Renal pelvis (tissue), 4 donors: Measurements from ENCODE around the gene SIK3. TPM values are rescaled to one million over a fixed set of nuclear protein-coding genes. Genes with fewer than 3 reads are reported as not detected.

Experiments used
- DNase-seq: peaks from one replicate; pipeline ENCODE4 v3.0.0-alpha.2; 2013
- polyA plus RNA-seq, 3 donors: library from polyadenylated mRNA; unstranded; fragments of 120-200 nt; gene quantifications; one replicate each; pipeline ENCODE4 v1.2.1, GENCODE V29; 2013; ENCODE audit not compliant: insufficient read length in 3 of 3

Gene SIK3
- polyA plus RNA-seq, 3 donors = 34.9 to 46.3 (median 45.6) TPM

DNA sequence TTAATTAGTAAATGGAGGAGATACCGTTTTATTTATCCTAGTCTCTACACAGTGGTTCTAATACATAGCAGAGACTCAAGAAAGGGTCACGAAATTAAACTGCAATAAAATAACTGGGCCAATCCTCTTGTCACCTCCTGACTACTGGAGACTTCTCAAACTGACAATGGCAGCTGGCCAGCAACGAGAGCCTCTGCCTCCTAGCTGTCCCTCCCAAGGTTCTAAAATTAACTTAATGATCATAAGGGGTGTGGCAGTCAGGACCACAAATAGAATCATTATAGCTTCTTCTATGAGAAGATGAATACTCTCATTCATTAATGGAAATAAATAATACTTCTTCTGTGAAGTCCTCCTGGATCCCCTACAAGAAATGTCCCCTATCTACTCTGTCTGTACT, 197.0 kb downstream of the SIK3 start:
- no peak for DNase-seq

- no peak for DNase-seq
Measured at GRCh38 chr11:116896211-116896610, 202.0 kb downstream of the SIK3 start.

DNA sequence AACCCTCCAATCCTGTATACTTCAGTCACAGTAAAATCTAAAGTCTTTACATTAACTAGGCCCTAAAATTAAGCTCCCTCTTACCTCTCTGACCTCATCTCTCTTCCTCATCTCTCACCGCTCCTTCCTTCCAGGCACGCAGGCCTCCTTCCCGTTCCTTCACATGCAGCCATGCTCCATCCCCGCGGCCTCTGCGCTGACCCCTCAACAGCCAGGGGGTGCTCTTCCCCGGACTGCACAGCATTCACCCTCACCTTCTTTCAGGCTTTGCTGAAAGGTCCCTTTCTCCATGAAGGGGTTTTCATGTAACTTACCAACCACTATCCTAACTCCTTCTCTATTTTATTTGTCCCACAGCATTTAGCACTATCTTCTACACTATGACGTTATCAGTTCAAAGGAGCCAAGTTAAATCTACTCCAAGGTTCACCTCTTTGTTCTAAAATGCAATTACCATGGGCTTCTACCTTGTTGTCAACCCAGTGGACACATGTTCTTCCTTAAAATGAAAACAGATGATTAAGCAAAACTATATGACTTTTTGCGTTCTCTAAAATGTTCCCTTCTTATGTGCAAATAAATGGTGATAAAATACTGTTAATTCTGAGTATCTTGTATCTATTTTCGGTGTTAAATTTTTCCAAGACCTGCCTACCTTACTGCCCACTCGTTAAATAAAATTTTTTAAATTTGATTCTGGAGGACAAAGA, 203.0 kb downstream of the SIK3 start:
- DNase-seq = no peak

- no peak for DNase-seq
Measured at GRCh38 chr11:116893906-116894305, 204.3 kb downstream of the SIK3 start.

DNA sequence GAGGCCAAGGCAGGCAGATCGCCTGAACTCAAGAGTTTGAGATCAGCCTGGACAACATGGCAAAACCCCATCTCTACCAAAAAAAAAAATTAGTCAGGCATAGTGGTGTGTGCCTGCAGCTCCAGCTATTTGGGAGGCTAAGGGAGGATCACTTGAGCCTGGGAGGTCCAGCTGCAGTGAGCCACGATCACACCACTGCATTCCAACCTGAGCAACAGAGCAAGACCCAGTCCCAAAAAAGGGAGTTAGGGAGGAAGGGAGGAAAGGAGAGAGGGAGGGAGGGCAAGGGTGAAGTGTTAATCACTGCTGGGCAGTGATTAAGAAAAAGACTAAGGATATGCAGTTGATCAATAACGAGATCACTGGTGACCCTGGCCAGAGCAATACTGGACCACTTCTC, 204.8 kb downstream of the SIK3 start:
- no peak for DNase-seq

DNA sequence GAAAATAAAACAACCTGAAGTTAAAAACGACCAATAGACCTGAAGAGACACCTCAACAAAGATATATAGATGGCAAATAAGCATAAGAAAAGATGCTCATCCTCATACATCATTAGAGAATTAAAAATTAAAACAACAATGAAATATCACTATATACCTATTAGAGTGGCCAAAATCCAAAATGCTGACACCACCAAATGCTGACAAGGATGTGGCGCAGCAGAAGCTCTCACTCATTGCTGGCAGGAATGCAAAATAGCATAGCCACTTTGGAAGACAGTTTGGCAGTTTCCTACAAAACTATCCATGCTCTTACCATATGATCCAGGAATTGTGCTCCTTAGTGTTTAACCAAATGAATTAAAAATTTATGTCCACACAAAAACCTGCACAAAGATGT, 205.9 kb downstream of the SIK3 start:
- no peak for DNase-seq

DNA sequence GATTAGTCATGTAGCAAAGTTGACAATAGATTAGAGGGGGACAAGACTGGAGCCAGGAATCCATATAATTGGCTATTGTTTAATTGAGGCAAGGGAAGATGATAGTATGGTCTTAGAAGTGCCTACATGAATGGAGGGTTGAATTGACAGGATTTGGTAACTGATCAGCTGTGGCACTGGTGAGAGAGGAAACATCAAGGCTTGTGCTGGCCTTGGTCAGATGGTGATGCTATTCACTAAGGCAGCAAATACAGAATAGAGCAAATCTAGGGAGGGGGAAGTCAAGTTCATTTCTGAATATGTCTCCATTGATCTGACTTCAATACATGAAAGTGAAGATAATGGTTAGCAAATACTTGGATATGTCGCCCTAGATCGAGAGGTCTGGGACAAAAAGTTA, 206.5 kb downstream of the SIK3 start:
- DNase-seq = no peak

DNA sequence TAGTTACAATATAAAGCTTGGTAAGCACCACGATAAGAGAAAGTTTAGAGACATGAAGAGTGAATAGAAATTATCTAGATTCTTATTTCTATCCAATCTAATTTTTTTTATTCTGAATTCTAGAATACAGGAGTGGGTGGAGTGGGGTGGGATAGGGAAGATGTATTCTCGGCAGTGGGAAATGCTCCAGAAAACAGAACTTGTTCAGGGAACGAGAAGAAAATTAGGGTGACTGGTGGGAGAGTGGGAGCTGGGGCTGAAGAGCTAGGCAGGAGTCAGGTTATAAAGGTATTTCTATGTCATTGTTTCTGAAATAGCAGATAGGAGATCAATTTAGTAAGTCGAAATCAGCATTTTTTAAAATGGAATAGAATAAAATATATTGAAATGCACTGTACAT, 207.6 kb downstream of the SIK3 start:
- DNase-seq = no peak

- no peak for DNase-seq
Measured at GRCh38 chr11:116890193-116890592, 208.0 kb downstream of the SIK3 start.

- no peak for DNase-seq
Measured at GRCh38 chr11:116888884-116889549, 209.2 kb downstream of the SIK3 start.

DNA sequence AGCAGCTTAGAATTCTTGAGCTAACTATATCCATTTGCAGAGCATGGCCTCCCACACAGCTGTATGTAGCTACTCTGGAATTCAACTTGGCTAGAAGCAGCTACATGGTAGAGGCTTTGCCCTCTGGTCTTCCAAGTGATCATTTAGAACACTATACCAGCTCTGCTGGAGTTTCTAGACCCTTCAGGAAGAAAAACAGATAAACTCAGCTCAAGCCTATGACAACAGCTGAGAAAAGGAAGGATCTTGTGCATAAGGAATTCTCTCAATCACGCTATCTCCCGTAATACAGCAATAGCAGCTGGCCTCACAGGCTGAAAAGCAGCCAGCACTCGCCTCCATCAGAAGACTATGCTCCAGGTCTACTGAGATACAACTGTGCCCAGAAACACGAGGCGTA, 210.2 kb downstream of the SIK3 start:
- DNase-seq = peak; percentile 24

GRCh38 chr11:116885951-116886655, 212.1 kb downstream of the SIK3 start:
- DNase-seq = no peak

DNA sequence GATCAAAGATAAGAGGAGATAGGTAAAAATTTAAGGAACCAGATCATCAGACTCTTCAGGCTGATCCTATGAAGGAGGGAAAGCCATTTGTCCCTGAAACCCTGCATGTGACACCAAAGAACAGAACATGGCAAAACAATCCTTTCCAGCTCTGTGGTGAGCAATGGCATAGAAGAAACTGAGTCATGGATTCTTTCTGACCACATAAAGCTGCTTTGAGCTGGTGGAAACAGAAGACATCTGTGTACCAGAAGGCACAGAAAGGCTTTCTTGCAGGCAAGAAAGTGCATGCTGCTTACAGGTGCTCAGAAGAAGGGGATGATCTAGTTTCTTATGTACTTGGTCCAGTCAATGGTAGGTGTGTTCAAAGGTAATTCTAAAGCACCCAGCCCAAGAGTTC, 215.8 kb downstream of the SIK3 start:
- DNase-seq = no peak

DNA sequence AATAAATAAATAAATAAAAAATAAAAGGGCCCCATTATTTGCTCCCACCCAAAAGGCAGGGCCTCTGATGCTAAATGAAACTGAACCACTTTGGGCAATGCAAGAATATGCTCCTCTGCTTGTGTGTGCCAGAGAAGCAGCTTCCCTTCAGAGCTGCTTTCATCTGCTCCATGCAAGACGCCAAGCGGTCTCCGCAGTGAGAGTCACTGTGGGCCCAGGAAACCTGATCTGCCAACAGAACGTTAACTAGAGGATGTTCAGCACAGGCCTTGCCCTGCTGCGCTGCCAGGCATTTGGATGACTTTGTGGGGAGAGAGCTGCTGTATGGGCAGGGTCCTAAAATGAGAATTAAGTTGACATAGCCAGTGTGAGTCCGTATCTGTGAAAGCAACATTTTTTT, 217.1 kb downstream of the SIK3 start:
- DNase-seq = peak; percentile 38

- peak; percentile 79 for DNase-seq
Measured at GRCh38 chr11:116879800-116880625, 218.2 kb downstream of the SIK3 start.

DNA sequence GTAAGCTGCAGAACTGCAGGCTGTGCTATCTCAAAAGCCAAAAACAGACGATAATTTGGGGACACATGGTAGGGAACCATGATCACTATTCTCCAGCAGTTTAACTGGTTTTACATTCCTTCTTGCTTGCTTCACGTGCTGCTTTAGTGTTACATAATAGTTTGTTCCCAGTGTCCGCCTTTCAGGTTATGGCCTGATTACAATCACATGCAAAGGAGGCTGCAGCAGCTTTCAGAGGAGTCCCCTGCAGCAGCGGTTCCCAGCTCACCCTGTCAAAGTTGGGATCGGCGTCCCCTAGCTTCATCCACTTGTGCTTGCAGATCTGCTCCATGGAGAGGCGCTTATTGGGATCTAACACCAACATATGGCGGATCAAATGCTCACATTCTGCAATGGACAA, 221.6 kb downstream of the SIK3 start:
- no peak for DNase-seq

GRCh38 chr11:116875194-116875593, 223.0 kb downstream of the SIK3 start:
- no peak for DNase-seq

DNA sequence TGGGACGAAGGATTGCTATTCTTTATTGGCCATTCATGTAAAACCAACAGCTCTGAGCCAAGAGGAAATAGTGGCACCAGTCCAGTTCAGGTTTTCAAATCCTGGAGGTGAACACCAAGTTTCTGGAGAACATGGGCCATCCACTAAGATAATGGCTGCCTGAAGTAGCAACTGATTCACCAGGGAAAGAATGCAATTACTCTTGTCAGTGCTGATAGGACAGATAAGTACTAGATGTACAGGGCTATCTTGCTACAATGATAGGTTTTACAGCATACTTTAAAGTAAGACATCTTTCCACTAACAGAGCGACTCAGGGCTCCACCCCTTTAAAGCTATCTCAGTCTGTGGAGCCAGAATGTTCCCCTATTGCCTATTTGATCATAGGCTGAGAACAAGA, 224.0 kb downstream of the SIK3 start:
- DNase-seq = no peak

DNA sequence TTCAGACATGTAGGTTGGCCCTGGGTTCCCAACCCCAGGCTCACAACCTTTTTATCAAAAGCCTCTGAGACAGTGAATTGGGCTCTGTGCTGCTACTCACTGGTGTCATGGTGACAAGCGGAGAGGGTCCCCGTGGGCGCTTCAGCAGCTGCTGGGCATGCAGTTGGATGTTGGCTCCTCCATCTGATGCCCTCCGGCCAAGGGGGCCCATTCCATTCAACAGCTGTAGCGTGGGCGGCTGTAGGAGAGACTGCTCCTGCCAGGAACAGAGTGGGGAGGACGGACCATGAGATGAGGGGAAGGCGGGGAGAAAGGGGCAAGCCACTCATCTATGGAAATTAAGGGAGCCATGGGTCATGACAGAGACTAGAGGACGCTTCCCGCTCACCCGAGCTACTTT, 224.8 kb downstream of the SIK3 start:
- DNase-seq = no peak

DNA sequence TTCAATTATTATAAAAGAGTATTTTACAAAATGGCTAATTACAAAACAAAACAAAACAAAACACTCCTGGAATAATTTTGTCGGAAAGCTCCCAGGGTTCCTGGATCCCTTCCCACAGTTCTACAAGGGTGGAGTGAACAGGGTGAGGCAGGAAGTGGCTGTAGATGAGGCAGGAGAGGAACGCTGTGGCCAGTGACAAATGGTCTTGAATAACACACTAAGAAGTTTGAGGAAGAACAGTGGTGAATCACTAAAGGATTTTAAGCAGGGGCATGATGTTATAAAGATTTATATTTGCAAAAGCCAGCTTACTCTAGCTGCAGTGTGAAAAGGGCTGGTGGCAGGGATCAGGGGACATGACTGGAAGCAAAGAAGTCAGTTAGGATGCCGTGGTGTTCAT, 227.0 kb downstream of the SIK3 start:
- DNase-seq = no peak

DNA sequence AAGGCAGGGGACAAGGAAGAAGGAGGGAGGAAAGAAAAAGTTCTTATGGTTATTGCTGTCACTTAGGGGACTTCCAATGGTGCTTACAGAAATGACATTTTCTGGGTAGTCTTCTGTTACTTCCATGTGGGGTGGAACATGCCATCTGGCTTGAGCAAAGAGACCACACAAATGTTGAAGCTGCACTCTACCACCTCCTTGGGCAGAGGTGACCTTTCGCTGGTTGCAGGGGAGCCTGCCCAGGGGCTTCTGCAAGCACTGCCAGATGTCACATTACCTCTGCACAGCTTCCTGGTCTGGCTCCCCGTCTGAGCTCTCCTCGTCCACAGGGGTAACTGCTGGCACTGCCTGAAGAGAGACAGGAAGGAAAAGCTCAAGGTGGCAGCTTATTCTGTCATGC, 228.2 kb downstream of the SIK3 start:
- no peak for DNase-seq

- DNase-seq = no peak
Measured at GRCh38 chr11:116869610-116870009, 228.6 kb downstream of the SIK3 start.
